GM19238 (cell line): ENCODE results near the gene CHCHD3.

Experiments used
- DNase-seq: peaks from one replicate; pipeline ENCODE4 v3.0.0; 2011; ENCODE audit warnings: low spot score; ENCODE audit not compliant: insufficient read length

Gene CHCHD3

DNA sequence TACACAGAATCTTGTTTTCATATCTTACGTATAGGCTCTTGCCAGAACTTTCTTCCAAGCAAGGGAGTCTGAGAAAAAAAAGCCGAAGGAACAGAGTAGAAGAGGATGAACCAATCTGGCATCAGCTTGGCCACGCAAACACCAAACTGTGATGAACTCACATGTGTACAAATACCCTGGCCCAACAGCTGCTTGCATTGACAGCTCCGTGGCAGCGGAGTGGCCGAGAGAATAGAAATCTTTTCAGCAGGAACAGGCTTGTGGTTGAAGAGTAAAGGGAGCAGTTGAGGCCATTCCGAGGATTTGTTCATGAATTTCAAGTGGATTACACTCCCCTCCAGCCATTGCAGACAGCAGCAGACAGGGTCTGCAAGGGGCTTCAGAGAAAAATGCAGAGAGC is 331.8 kb downstream of the CHCHD3 start:
- DNase-seq: no peak

DNA sequence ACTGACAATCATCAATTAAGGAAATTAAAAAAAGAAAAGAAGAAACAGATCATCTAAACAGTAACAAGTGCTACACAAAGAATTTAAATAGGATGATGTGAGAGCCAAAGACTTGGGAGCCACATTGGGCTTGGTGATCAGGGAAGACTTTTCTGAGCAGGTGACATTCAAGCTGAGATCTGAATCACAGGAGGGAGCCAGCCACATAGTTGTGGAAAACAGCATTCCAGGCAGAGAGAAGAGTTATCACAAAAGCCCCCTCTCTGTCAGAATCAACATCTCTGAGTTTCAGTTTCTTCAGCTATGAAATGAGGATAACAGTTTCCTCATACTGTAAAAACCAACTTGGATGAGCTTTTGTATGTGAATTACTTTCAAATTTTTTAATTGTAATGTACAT is 336.4 kb downstream of the CHCHD3 start:
- no peak for DNase-seq

DNA sequence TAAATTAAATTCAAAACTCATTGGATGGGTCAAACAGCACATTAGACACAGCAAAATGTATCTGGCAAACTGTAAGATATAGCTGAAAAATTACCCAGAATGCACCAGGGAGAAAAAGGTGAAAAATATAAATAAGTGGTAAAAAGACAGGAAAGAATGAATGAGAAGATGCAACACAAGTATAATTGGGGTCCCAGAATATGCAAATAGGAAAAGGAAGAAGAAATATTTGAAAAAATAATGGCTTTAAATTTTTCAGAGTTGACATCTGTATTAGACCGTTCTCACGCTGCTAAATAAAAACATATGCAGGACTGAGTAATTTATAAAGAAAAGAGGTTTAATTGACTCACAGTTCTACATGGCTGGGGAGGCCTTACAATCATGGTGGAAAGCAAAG is 337.9 kb downstream of the CHCHD3 start:
- DNase-seq: no peak

DNA sequence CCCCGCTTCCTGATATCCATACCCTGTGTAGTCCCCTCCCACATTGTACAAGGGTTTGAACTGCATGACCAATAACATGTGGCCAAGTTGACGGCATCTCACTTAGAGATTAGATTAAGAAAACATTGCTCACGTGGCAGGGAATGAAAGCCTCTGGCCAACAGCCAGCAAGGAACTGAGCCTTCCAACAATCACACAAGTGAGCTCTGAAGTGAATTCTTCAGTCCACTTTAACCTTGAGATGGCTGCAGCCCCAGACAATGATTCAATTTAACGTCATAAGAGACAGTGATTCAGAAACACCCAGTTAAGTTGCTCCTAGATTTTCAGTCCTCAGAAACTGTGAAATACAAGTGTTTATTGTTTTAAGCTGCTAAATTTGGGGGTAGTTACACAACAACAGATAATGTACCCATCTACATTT is 339.7 kb downstream of the CHCHD3 start:
- DNase-seq: no peak

DNA sequence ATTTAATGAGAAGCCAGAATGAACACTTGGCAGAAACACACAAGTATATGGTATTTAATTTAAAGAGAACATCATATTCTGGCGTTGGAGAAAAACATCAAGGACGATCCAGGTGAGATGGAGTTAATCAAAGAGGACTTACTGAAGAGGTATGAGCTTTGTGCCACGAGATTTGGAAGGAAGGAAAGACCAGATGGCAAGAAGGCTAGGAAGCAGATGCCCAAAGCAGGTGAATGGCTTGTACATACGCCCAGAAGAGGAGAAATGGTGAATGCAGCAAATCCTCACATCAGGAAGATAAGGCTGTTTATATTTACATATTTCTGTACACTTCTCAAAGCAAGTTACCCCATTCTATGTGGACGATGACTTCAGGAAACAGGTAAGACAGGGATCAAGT is 341.7 kb downstream of the CHCHD3 start:
- no peak for DNase-seq

DNA sequence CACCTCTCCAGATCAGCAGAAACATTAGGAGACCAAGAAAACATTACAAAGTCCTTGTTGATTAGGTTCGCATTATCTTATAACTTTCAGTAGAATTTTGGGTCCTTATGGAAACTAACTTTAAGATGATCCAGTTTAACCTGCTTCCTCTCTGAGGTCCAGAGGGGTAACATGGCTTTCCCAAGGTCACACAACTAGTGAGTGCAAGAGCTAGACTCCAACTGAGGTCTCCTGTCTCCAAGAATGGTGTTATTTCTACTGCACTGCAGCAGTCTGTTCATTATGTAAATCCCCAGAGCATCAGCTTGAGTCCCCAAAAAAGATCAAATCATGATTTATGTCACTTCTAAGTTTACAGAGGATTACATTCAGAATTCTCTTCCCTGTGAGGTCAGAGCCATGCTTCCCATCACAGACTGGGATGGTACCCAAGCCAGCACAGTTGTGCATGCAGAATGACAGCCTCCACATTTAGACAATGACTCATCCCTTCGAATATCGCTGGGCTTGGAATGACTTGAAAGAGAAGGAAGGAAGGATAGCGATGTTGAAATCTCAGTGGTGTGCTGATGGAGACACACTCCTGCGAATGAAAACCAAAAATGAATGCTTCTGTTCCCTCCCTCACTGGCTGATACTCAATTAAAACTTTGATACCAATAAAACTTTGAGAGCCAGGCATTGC is 342.5 kb downstream of the CHCHD3 start:
- DNase-seq: no peak

DNA sequence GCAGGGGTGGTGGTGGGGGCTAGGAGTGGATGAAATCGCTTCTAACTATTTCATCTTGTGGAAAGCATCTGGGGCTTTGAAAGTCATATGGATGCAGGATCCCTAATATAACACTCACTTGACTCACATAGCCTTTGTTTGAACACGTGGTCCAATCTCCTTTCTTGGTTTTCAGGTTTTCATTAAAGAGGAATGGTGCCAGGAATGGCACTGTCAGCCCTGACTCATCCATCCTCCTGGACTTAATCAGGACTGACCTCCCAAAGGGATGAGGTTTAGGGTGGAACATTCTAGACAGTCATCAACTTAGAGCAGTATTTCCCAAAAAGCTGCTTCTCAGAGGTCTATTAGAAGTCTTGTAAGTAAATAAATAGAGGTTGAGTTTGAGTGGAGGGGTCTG is 343.6 kb downstream of the CHCHD3 start:
- no peak for DNase-seq

DNA sequence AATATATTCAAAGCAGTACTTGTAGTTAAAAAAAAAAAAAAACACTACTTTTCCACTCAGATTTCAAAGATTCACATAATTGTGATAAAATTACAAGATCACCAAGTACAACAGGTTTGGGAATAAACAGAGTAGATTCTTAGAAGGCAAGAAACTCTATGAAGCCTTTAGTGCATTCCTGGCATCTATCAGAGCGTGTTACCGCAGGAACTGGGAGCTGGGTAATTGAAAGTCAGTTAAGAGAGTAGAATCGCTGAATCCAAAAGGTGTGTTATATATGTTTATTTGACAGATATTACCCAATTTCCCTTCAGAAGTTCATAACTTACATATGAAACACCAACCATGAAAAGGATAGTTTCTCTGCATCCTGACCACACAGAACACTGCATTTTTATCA is 346.4 kb downstream of the CHCHD3 start:
- DNase-seq: no peak
